HS-27A (cell line): ENCODE measurements around the gene KSR1.
"Not testable (repeated sequence)": the region's sequence is repeated elsewhere in the genome, so short reads cannot be mapped to it uniquely, and the experiment has no call there.

Experiments
- DNase-seq: peaks from one replicate; pipeline ENCODE4 v3.0.0-alpha.2; 2012; ENCODE audit warnings: low read depth, missing footprints

Gene KSR1

GRCh38 chr17:27635275-27635823 lies 179.1 kb downstream of the KSR1 start:
- DNase-seq, result no peak

GRCh38 chr17:27636005-27636520 lies 179.8 kb downstream of the KSR1 start:
- not testable (repeated sequence) for DNase-seq

- not testable (repeated sequence) for DNase-seq
These were observed 181.6 kb downstream of the KSR1 start for GRCh38 chr17:27637818-27638217.

- DNase-seq, result not testable (repeated sequence)
These were observed 182.2 kb downstream of the KSR1 start for GRCh38 chr17:27638415-27638914.

GRCh38 chr17:27640790-27641189 lies 184.5 kb downstream of the KSR1 start:
- DNase-seq, result no peak

GRCh38 chr17:27644586-27644985 lies 188.3 kb downstream of the KSR1 start:
- no peak for DNase-seq

- not testable (repeated sequence) for DNase-seq
These were observed 189.4 kb downstream of the KSR1 start for GRCh38 chr17:27645621-27646020.

GRCh38 chr17:27646232-27646631 lies 190.0 kb downstream of the KSR1 start:
- no peak for DNase-seq

- DNase-seq, result no peak
These were observed 191.5 kb downstream of the KSR1 start for GRCh38 chr17:27647765-27648164.

- DNase-seq, result not testable (repeated sequence)
These were observed 192.9 kb downstream of the KSR1 start for GRCh38 chr17:27649111-27649571.

- DNase-seq, result no peak
These were observed 193.7 kb downstream of the KSR1 start for GRCh38 chr17:27649929-27650328.

- no peak for DNase-seq
These were observed 194.6 kb downstream of the KSR1 start for GRCh38 chr17:27650836-27651235.

GRCh38 chr17:27651411-27652345 lies 195.4 kb downstream of the KSR1 start:
- no peak for DNase-seq

- not testable (repeated sequence) for DNase-seq
These were observed 197.3 kb downstream of the KSR1 start for GRCh38 chr17:27653449-27653971.

GRCh38 chr17:27654136-27654535 lies 197.9 kb downstream of the KSR1 start:
- DNase-seq, result no peak

GRCh38 chr17:27654654-27655524 lies 198.6 kb downstream of the KSR1 start:
- peak; percentile 17 for DNase-seq

- not testable (repeated sequence) for DNase-seq
These were observed 199.4 kb downstream of the KSR1 start for GRCh38 chr17:27655525-27656111.

GRCh38 chr17:27656620-27657019 lies 200.4 kb downstream of the KSR1 start:
- not testable (repeated sequence) for DNase-seq

- DNase-seq, result no peak
These were observed 201.4 kb downstream of the KSR1 start for GRCh38 chr17:27657620-27658019.

GRCh38 chr17:27659683-27660082 lies 203.4 kb downstream of the KSR1 start:
- no peak for DNase-seq

- no peak for DNase-seq
These were observed 204.2 kb downstream of the KSR1 start for GRCh38 chr17:27660436-27660835.
